HFF-Myc (cell line): ENCODE data around the gene INSR.
A peak's percentile ranks its signal among the peaks of the same experiment; 100 is the strongest.
"Not testable (repeated sequence)": the region's sequence is repeated elsewhere in the genome, so short reads cannot be mapped to it uniquely, and the experiment has no call there.

ENCODE experiments used
- DNase-seq: peaks from one replicate; pipeline ENCODE4 v3.0.0-alpha.2; 2011; ENCODE audit warnings: low read depth; ENCODE audit errors: extremely low read depth
- H3K4me3 ChIP-seq: replicated peaks from 2 replicates; pipeline ENCODE4 v1.5.1; 2011; ENCODE audit warnings: low read depth, mild to moderate bottlenecking, control low read depth, low read length
- TF ChIP-seq, protein P1 (sequence below): IDR thresholded peaks from 2 replicates; pipeline ENCODE4 v1.5.1; 2012; ENCODE audit warnings: mild to moderate bottlenecking, low read depth, low read length, control low read depth; ENCODE audit errors: missing control alignments

INSR gene

DNA sequence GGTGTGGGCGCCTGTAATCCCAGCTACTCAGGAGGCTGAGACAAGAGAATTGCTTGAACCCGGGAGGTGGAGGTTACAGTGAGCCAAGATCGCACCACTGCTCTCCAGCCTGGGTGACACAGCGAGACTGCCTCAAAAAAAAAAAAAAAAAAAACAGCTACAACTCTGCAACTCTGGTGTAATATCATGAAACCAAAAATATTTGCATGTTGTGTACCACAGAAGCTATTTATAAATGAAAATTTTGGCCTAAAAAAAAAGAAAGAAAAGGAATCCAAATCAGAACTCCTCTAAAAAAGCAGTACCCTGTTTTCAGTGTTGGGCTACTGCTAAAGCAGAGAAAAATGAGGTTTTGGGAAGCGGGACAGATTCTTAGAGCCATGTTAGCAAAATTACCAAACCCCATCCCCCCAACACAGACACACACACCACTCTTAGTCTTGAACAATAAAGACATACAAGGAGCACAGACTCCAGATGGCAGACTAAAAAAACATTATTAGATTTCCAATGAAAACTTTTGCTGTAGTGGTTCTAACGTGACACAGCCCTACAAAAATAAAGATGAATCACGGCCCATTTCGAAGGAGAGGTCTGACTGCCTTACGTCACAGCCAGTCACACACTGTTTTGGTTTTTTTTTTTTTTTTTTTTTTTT lies 51.5 kb downstream of the INSR start:
- peak; percentile 27 for DNase-seq
- TF ChIP-seq, protein P1, sequence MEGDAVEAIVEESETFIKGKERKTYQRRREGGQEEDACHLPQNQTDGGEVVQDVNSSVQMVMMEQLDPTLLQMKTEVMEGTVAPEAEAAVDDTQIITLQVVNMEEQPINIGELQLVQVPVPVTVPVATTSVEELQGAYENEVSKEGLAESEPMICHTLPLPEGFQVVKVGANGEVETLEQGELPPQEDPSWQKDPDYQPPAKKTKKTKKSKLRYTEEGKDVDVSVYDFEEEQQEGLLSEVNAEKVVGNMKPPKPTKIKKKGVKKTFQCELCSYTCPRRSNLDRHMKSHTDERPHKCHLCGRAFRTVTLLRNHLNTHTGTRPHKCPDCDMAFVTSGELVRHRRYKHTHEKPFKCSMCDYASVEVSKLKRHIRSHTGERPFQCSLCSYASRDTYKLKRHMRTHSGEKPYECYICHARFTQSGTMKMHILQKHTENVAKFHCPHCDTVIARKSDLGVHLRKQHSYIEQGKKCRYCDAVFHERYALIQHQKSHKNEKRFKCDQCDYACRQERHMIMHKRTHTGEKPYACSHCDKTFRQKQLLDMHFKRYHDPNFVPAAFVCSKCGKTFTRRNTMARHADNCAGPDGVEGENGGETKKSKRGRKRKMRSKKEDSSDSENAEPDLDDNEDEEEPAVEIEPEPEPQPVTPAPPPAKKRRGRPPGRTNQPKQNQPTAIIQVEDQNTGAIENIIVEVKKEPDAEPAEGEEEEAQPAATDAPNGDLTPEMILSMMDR, result no peak
- no peak overlapping the region for H3K4me3 ChIP-seq

DNA sequence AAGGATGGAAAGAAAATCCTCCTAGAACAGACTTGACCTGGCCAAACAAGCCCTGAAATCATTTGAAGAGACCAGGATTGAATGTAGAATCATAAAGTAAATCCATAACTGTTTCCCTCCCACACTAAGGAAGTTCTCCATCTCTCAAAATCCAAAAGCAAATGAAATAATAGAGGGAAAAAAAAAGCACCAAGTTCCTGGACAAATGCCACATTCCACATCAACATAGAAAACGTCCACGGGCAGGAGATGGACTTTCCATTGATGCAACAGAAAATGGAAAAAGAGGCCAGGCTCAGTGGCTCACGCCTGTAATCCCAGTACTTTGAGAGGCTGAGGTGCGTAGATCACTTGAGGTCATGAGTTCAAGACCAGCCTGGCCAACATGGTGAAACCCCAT lies 56.2 kb downstream of the INSR start:
- TF ChIP-seq, protein P1, result no peak
- no peak for DNase-seq
- no peak overlapping the region for H3K4me3 ChIP-seq

DNA sequence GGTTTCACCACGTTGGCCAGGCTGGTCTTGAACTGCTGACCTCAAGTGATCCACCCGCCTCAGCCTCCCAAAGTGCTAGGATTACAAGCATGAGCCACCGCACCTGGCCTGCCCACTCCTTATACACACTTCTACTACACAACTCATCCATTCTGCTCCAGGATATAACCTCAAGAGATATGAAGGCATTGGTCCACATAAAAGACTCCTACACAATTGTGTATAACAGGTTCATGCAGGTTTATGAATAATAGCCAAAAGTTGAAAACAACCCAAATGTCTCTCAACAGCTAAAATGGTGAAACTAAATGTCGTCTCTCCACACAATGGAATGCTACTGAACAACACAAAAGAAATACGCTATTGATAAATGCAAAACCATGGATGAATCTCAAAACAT lies 58.1 kb downstream of the INSR start:
- H3K4me3 ChIP-seq, result no peak overlapping the region
- TF ChIP-seq, protein P1, result no peak
- no peak for DNase-seq

DNA sequence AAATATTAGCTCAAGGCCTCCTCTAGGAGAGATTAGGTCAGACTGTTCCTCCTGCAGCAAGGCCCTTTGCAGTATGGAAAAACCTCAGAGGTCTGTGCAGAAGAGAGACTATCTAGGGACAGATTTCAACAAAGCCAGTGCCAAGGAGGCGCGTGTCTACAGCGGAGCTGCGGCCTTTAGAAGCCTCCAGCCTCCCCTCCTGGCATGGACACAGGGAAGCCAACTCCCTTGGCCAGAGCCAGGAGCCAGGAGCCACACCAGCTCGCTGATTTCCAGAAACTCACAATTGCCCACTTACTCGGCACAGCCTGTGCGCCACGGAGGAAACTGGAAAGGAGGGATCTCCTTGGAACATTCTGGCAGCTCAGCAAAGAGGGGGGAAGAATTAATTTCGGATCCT lies 63.4 kb downstream of the INSR start:
- no peak for DNase-seq
- TF ChIP-seq, protein P1, result no peak
- no peak overlapping the region for H3K4me3 ChIP-seq

DNA sequence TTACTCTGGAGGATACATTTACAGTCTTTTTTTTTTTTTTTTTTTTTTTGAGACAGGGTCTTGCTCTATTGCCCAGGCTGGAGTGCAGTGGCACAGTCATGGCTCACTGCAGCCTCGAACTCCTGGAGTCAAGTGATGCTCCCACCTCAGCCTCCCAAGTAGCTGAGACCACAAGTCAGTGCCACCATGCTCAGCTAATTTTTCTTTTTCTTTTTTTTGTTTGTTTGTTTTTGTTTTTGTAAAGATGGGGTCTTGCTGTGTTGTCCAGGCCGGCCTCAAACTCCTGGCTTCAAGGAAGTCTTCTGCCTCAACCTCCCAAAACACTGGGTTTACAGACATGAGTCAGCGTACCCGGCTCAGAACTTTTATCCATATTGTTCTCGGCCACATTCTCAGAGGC lies 64.5 kb downstream of the INSR start:
- DNase-seq, result no peak
- TF ChIP-seq, protein P1, result no peak
- H3K4me3 ChIP-seq, result no peak overlapping the region

DNA sequence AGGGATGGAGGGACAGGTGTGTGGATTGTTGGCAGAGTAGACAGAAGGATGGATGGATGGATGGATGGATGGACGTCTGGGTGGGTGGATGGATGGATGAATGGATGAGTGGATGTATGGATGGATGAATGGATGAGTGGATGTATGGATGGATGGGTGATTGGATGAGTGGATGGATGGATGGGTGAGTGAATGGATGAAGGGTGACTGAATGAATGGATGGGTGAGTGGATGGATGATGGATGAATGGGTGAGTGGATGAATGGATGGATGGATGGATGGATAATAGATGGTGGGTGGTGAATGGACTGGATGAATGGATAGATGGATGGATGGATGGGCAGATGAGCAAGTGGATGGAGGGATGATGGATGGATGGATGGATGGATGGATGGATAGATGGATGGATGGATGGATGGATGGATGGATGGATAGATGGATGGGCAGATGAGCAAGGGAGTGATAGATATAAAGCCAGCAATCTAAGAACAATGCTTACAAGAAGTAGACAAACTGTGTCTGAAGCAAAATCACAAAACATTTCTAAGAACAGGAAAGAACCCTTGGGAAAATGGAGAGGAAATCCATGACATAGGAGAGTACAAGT lies 65.2 kb downstream of the INSR start:
- H3K4me3 ChIP-seq, result no peak overlapping the region
- TF ChIP-seq, protein P1, result no peak
- no peak for DNase-seq

DNA sequence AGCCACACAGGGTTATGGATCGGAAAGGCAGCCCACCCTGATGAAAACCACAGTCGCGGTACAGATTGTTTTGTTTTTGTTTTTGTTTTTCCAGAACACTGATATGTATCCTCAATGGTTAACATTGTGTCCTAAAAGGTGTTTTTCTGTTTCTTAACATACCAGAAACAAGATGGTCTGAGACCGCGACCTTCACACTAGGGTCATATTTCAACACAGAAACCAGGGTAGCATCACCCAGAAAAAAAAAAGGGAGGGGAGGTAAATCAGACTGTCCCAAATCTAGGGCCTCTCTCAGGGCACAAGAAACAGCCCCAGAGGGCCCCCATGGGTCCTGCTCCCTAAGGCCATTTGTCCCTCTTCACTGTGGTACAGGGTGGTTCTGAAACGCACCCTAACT lies 66.5 kb downstream of the INSR start:
- H3K4me3 ChIP-seq, result no peak overlapping the region
- TF ChIP-seq, protein P1, result no peak
- DNase-seq, result no peak

DNA sequence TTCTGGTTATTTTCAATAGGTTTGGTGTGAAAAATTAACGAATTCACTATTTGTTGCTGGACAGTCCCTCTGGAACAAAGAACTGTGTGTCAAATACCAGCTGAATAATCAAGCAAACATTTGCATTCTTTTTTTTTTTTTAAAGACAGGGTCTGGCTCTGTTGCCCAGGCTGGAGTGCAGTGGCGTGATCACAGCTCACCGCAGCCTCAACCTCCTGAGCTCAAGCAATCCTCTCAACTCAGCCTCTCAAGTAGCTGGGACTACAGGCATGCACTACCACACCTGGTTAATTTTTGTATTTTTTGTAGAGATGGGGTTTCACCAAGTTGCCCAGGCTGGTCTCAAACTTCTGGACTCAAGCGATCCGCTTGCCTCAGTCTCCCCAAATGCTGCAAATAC lies 67.1 kb downstream of the INSR start:
- DNase-seq, H3K4me3 ChIP-seq: not testable (repeated sequence)
